ENCODE data around the gene REPS2. TPM values are rescaled to one million over a fixed set of nuclear protein-coding genes. Genes with fewer than 3 reads are reported as not detected.

REPS2 gene
- total RNA-seq, 1 donor from 2014 or later = 1.3 TPM

GRCh38 chrX:17098516-17099247, 152.2 kb downstream of the REPS2 start:
- no peak for TF ChIP-seq CTCF (IDR thresholded peaks at IDR 0.05; ENCODE audit: insufficient read depth, low read length, poor library complexity, severe bottlenecking)
- Histone ChIP-seq H3K4me3 (ENCODE audit: low read depth, low read length) (no peak overlapping the region), H3K27me3 (ENCODE audit: control insufficient read depth, insufficient read depth, low read length) (no peaks in the 10 kb centered on the region), H3K36me3 (ENCODE audit: control insufficient read depth, insufficient read depth, low read length) (no peaks in the 10 kb centered on the region)
- no peak for DNase-seq (ENCODE audit: low read depth)

- Histone ChIP-seq H3K36me3 (ENCODE audit: control insufficient read depth, insufficient read depth, low read length) (no peaks in the 10 kb centered on the region), H3K27me3 (ENCODE audit: control insufficient read depth, insufficient read depth, low read length) (no peaks in the 10 kb centered on the region), H3K4me3 (ENCODE audit: low read depth, low read length) (no peak overlapping the region)
- TF ChIP-seq CTCF (IDR thresholded peaks at IDR 0.05; ENCODE audit: insufficient read depth, low read length, poor library complexity, severe bottlenecking) = no peak
- no peak for DNase-seq (ENCODE audit: low read depth)
Observed at GRCh38 chrX:17104433-17104832, 158.0 kb downstream of the REPS2 start.

GRCh38 chrX:17120816-17121215, 174.4 kb downstream of the REPS2 start:
- no peak for DNase-seq (ENCODE audit: low read depth)
- Histone ChIP-seq H3K4me3 (ENCODE audit: low read depth, low read length) (no peak overlapping the region), H3K27me3 (ENCODE audit: control insufficient read depth, insufficient read depth, low read length) (no peaks in the 10 kb centered on the region), H3K36me3 (ENCODE audit: control insufficient read depth, insufficient read depth, low read length) (no peaks in the 10 kb centered on the region)
- no peak for TF ChIP-seq CTCF (IDR thresholded peaks at IDR 0.05; ENCODE audit: insufficient read depth, low read length, poor library complexity, severe bottlenecking)

GRCh38 chrX:17154001-17154400, 207.5 kb downstream of the REPS2 start:
- H3K36me3 ChIP-seq (ENCODE audit: control insufficient read depth, insufficient read depth, low read length) = no peaks in the 10 kb centered on the region
- H3K27me3 ChIP-seq (ENCODE audit: control insufficient read depth, insufficient read depth, low read length) = no peaks in the 10 kb centered on the region
- H3K4me3 ChIP-seq (ENCODE audit: low read depth, low read length) = no peak overlapping the region
- DNase-seq (ENCODE audit: low read depth) = no peak
- TF ChIP-seq CTCF (IDR thresholded peaks at IDR 0.05; ENCODE audit: insufficient read depth, low read length, poor library complexity, severe bottlenecking) = no peak

GRCh38 chrX:17160975-17161374, 214.5 kb downstream of the REPS2 start:
- DNase-seq (ENCODE audit: low read depth) = no peak
- Histone ChIP-seq H3K36me3 (ENCODE audit: control insufficient read depth, insufficient read depth, low read length) (no peaks in the 10 kb centered on the region), H3K4me3 (ENCODE audit: low read depth, low read length) (no peak overlapping the region), H3K27me3 (ENCODE audit: control insufficient read depth, insufficient read depth, low read length) (no peaks in the 10 kb centered on the region)
- TF ChIP-seq CTCF (IDR thresholded peaks at IDR 0.05; ENCODE audit: insufficient read depth, low read length, poor library complexity, severe bottlenecking) = no peak

GRCh38 chrX:17161991-17162390, 215.5 kb downstream of the REPS2 start:
- no peak for DNase-seq (ENCODE audit: low read depth)
- Histone ChIP-seq H3K27me3 (ENCODE audit: control insufficient read depth, insufficient read depth, low read length) (no peaks in the 10 kb centered on the region), H3K4me3 (ENCODE audit: low read depth, low read length) (no peak overlapping the region), H3K36me3 (ENCODE audit: control insufficient read depth, insufficient read depth, low read length) (no peaks in the 10 kb centered on the region)
- no peak for TF ChIP-seq CTCF (IDR thresholded peaks at IDR 0.05; ENCODE audit: insufficient read depth, low read length, poor library complexity, severe bottlenecking)

All from kidney epithelial cell (primary cell).